ENCODE results near the gene ITGA5.

Gene ITGA5

GRCh38 chr12:54444206-54444605 is 25.1 kb upstream of the ITGA5 start:
- ChIA-PET CTCF (interaction anchor here (0.7 to 3.5 kb wide), 5 partner anchors 40 to 243 kb away, joined by 3 to 20 read pairs (median 3); no protein-coding TSS in a partner anchor), POLR2A (interaction anchor here (1.6 kb wide), 1 partner anchor 45 kb away, joined by 3 read pairs; no protein-coding TSS in a partner anchor)
- DNase-seq (ENCODE audit: extremely low spot score) = no peak
- TF ChIP-seq SP1 (IDR thresholded peaks at IDR 0.05) = no peak
- no peak for TF ChIP-seq ARNT (IDR thresholded peaks at IDR 0.05)
- TF ChIP-seq FOXM1 (IDR thresholded peaks at IDR 0.05; ENCODE audit: borderline replicate concordance) = no peak
- TF ChIP-seq BHLHE40 (IDR thresholded peaks at IDR 0.05; ENCODE audit: borderline replicate concordance) = no peak
- TF ChIP-seq, protein P1, sequence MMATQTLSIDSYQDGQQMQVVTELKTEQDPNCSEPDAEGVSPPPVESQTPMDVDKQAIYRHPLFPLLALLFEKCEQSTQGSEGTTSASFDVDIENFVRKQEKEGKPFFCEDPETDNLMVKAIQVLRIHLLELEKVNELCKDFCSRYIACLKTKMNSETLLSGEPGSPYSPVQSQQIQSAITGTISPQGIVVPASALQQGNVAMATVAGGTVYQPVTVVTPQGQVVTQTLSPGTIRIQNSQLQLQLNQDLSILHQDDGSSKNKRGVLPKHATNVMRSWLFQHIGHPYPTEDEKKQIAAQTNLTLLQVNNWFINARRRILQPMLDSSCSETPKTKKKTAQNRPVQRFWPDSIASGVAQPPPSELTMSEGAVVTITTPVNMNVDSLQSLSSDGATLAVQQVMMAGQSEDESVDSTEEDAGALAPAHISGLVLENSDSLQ (IDR thresholded peaks at IDR 0.05) = no peak
- TF ChIP-seq FOXK2 (IDR thresholded peaks at IDR 0.05) = no peak
- no peak for TF ChIP-seq NFRKB (IDR thresholded peaks at IDR 0.05)
- TF ChIP-seq TARDBP (IDR thresholded peaks at IDR 0.05) = no peak
- TF ChIP-seq ZNF384 (IDR thresholded peaks at IDR 0.05) = no peak
- TF ChIP-seq SUZ12 (IDR thresholded peaks at IDR 0.05) = no peak
- TF ChIP-seq CTBP1 (IDR thresholded peaks at IDR 0.05; ENCODE audit: borderline replicate concordance) = no peak
- TF ChIP-seq ELF4 (IDR thresholded peaks at IDR 0.05) = no peak
- TF ChIP-seq L3MBTL2 (conservative IDR thresholded peaks at IDR 0.05) = no peak
- no peak for TF ChIP-seq FOXA1 (IDR thresholded peaks at IDR 0.05)
- no peak for TF ChIP-seq HDGF (IDR thresholded peaks at IDR 0.05; ENCODE audit: borderline replicate concordance)

- ChIA-PET POLR2A (interaction anchor here (0.7 to 1.6 kb wide), 2 partner anchors 44 to 50 kb away, joined by 3 to 4 read pairs; no protein-coding TSS in a partner anchor), CTCF (interaction anchor here (1.4 to 3.5 kb wide), 2 partner anchors 44 kb away, joined by 14 to 20 read pairs; no protein-coding TSS in a partner anchor)
- no peak for TF ChIP-seq BHLHE40 (IDR thresholded peaks at IDR 0.05; ENCODE audit: borderline replicate concordance)
- TF ChIP-seq L3MBTL2 (conservative IDR thresholded peaks at IDR 0.05) = no peak
- no peak for TF ChIP-seq SP1 (IDR thresholded peaks at IDR 0.05)
- TF ChIP-seq, protein P1 (IDR thresholded peaks at IDR 0.05) = no peak
- no peak for TF ChIP-seq ELF4 (IDR thresholded peaks at IDR 0.05)
- TF ChIP-seq CTBP1 (IDR thresholded peaks at IDR 0.05; ENCODE audit: borderline replicate concordance) = no peak
- no peak for TF ChIP-seq TARDBP (IDR thresholded peaks at IDR 0.05)
- TF ChIP-seq FOXK2 (IDR thresholded peaks at IDR 0.05) = no peak
- TF ChIP-seq FOXM1 (IDR thresholded peaks at IDR 0.05; ENCODE audit: borderline replicate concordance) = no peak
- TF ChIP-seq SUZ12 (IDR thresholded peaks at IDR 0.05) = no peak
- TF ChIP-seq HDGF (IDR thresholded peaks at IDR 0.05; ENCODE audit: borderline replicate concordance) = no peak
- no peak for TF ChIP-seq FOXA1 (IDR thresholded peaks at IDR 0.05)
- TF ChIP-seq NFRKB (IDR thresholded peaks at IDR 0.05) = no peak
- no peak for TF ChIP-seq LEF1 (IDR thresholded peaks at IDR 0.05; ENCODE audit: borderline replicate concordance)
- no peak for TF ChIP-seq ZNF384 (IDR thresholded peaks at IDR 0.05)
- TF ChIP-seq ARNT (IDR thresholded peaks at IDR 0.05) = no peak
- DNase-seq (ENCODE audit: extremely low spot score) = no peak
These were observed 24.4 kb upstream of the ITGA5 start for GRCh38 chr12:54443446-54443845.

GRCh38 chr12:54442961-54443360 is 23.9 kb upstream of the ITGA5 start:
- ChIA-PET CTCF (interaction anchor here (0.7 to 1.4 kb wide), 4 partner anchors 10 to 64 kb away, joined by 3 to 14 read pairs (median 4); no protein-coding TSS in a partner anchor), POLR2A (interaction anchor here (0.7 kb wide), 1 partner anchor 50 kb away, joined by 4 read pairs; no protein-coding TSS in a partner anchor)
- TF ChIP-seq TARDBP (IDR thresholded peaks at IDR 0.05) (no peak), FOXK2 (IDR thresholded peaks at IDR 0.05) (no peak), FOXM1 (IDR thresholded peaks at IDR 0.05; ENCODE audit: borderline replicate concordance) (no peak), NFRKB (IDR thresholded peaks at IDR 0.05) (no peak), FOXA1 (IDR thresholded peaks at IDR 0.05) (no peak), ZNF384 (IDR thresholded peaks at IDR 0.05) (no peak), CTBP1 (IDR thresholded peaks at IDR 0.05; ENCODE audit: borderline replicate concordance) (no peak), SP1 (IDR thresholded peaks at IDR 0.05) (no peak), HDGF (IDR thresholded peaks at IDR 0.05; ENCODE audit: borderline replicate concordance) (no peak), BHLHE40 (IDR thresholded peaks at IDR 0.05; ENCODE audit: borderline replicate concordance) (no peak), SUZ12 (IDR thresholded peaks at IDR 0.05) (no peak), ARNT (IDR thresholded peaks at IDR 0.05) (no peak), ELF4 (IDR thresholded peaks at IDR 0.05) (no peak), LEF1 (IDR thresholded peaks at IDR 0.05; ENCODE audit: borderline replicate concordance) (no peak), L3MBTL2 (conservative IDR thresholded peaks at IDR 0.05) (no peak)
- TF ChIP-seq, protein P1 (IDR thresholded peaks at IDR 0.05) = no peak
- DNase-seq (ENCODE audit: extremely low spot score) = no peak

DNA sequence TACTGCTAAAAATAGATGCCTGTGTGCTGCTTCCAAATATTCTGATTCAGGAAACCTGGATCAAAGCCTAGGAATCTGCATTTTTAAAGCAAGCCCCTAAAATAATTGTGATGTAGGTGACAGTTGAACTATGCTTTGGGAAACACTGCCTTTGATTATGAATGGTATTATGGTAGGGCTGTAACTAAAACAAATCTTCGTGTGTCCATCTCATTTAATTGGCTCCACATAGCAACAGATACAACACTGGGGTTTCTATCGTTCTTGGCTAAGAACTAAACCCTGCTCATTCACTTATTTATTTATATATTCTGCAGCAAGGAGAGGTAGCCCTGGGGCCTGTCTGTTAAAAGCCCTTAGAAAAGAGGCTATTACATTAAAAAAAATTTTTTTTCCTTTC is 23.0 kb upstream of the ITGA5 start:
- TF ChIP-seq FOXK2 (IDR thresholded peaks at IDR 0.05) (no peak), SP1 (IDR thresholded peaks at IDR 0.05) (no peak), ELF4 (IDR thresholded peaks at IDR 0.05) (no peak)
- CTCF ChIA-PET = interaction anchor here (1.1 to 1.4 kb wide), 2 partner anchors 43 to 63 kb away, joined by 5 to 14 read pairs; no protein-coding TSS in a partner anchor
- no peak for DNase-seq (ENCODE audit: extremely low spot score)
- POLR2A ChIA-PET = no interaction called here

DNA sequence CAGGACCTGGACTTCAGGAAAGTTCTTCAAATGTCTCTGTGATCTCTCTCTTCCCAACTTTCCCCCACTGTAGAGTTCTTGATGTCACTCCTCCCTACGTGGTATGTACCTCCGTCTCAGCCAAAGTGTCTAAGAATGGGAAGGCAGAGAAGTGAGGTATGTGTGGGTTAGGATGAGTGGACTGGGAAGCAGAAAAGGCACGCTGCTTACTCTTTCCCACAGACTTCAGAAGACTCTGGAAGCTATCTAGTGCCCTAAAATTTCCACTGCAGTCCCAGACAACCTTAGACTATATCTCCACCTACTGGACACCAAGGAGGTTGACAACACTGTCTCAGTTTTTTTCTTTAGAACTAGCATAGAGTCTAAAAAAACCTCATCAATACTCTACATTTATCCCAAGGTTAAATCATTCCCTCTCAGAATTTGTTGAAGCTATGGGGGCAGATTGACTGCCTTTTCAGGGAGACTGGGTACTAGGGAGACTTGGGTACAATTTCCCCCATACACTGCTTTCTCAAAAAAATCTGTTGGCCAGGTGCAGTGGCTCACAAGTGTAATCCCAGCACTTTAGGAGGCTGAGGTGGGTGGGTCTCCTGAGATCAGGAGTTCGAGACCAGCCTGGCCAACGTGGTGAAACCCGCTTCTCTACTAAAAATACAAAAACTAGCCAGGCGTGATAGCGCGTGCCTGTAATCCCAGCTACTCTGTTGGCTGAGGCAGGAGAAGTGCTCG is 20.6 kb upstream of the ITGA5 start:
- TF ChIP-seq L3MBTL2 (conservative IDR thresholded peaks at IDR 0.05) = no peak
- peak; percentile 65 for TF ChIP-seq ZNF384 (IDR thresholded peaks at IDR 0.05)
- DNase-seq (ENCODE audit: extremely low spot score) = peak; percentile 72
- ChIA-PET POLR2A (interaction anchor here (1.2 to 2.8 kb wide), 3 partner anchors 22 to 60 kb away, joined by 3 to 11 read pairs (median 3); no protein-coding TSS in a partner anchor), CTCF (interaction anchor here (0.5 to 6.2 kb wide), 18 partner anchors 9 to 146 kb away, joined by 3 to 121 read pairs (median 4); no protein-coding TSS in a partner anchor)

Data from HEK293T (cell line).